ENCODE measurements around the gene CDR2L.
A peak's percentile ranks its signal among the peaks of the same experiment; 100 is the strongest.
"Not testable (repeated sequence)": the region's sequence is repeated elsewhere in the genome, so short reads cannot be mapped to it uniquely, and the experiment has no call there.

CDR2L gene

DNA sequence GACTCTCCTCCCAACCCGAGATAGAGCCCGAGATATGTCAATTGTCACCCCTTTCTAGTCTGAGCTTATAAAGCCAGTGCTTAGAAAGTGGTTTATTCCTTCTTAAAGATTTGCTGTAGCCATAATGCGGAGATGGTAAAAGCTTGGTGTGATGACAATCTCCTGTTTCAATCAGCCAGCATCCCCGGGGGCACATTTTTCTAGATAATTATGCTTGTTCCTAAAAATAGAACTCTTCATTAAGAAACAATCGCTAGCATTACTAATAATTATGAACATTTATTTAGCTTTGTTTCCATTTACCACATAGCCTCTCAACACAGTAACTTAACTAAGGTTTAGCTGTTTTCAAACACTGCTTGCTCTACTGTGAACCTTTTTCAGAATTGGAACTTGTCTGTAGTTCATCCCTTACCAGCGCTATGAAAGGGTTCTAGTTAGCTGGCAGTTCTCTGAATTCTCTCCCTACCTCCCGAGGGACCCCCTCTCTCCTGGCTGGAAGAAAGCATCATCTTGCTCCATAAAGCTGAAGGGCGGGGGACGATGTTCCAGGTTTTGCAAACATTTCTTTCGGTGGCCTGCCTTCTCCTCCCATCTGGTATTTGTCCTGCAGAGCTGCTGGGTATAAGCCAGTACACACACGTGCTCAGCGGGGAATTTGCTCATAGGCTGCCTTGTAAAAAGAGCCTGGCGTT lies 24.1 kb downstream of the CDR2L start:
- no peak for DNase-seq

- no peak for DNase-seq
Observed at GRCh38 chr17:75012096-75012345, 24.6 kb downstream of the CDR2L start.

DNA sequence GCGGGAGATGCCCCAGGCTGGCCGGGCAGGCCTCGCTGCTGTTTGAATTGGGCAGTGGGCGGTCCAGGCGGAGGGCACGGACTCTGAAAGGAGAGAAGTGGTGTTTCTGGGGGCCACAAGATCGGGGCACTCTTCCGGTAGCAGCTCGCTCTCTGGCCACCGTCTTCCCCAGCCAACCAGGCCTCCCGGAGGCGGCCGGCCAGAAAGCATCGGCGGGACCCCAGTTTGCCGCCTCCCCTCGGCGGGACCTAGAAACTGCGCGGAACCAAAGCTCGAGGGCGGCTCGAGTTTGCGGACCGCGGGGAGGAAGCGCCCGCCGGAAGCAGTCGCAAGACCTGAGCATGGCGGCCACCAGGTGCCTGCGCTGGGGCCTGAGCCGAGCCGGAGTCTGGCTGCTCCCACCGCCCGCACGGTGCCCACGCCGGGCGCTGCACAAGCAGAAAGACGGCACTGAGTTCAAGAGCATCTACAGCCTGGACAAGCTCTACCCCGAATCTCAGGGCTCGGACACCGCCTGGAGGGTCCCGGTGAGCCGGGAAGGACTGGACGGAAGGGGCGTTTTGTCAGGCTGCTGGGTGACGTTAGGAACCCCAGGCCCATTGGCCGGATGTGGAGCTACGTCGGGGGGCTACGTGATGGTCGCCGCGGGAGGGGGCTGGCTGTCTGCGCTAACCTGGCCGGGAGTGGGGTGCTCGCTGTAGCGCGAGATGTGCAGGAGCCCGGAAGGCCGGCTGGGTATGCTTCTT lies 25.1 kb downstream of the CDR2L start, which contains the start of gene MRPL58:
MRPL58 (plus strand) TSS at position 325 of the 746 bp plus-strand sequence; CDS start at position 342, 17 bp downstream.
- DNase-seq, result peak; percentile 85

DNA sequence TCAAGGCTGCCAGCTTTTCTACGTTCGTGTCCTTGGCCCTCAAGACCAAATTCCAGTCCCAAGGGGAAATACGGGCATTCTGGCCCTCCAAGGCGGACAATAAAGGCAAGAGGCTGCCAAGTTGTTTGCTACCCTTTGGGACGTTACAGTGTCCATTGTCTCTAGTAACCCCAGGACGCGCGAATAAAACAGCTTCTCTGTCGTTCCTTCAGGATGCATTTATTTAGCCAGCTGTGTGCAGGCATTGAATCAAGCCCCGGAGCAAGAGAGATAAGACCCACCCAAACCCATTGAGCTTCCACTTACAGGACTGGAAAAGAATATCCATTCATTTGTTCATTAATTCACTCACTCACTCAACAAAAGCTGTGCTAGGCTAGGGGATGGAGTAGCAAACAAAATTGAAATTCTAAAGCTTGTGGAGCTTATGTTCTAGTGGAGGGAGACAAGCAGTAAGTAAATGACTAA lies 25.7 kb downstream of the CDR2L start:
- no peak for DNase-seq

GRCh38 chr17:75019146-75019545 lies 31.7 kb downstream of the CDR2L start:
- no peak for DNase-seq

DNA sequence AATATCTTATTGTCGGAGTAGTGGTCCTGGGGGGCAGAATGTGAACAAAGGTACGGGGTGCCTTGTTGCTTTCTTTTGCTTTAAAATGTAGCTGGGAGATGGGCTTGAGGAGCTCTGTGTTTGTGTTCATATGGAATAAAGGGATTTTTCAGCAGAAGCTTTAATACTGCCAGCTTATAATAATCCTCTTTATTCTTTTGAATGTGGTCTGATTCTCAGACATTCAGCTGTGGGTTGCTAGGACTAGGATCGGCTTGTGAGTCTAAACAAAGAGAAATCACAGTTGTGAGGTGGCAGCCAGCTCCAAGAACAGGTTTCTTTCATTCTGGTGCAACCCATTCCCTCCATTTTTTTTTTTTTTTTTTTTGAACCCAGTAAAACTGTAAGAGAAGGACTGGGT lies 32.3 kb downstream of the CDR2L start:
- DNase-seq, result no peak

GRCh38 chr17:75020331-75021110 lies 33.1 kb downstream of the CDR2L start:
- DNase-seq, result no peak

DNA sequence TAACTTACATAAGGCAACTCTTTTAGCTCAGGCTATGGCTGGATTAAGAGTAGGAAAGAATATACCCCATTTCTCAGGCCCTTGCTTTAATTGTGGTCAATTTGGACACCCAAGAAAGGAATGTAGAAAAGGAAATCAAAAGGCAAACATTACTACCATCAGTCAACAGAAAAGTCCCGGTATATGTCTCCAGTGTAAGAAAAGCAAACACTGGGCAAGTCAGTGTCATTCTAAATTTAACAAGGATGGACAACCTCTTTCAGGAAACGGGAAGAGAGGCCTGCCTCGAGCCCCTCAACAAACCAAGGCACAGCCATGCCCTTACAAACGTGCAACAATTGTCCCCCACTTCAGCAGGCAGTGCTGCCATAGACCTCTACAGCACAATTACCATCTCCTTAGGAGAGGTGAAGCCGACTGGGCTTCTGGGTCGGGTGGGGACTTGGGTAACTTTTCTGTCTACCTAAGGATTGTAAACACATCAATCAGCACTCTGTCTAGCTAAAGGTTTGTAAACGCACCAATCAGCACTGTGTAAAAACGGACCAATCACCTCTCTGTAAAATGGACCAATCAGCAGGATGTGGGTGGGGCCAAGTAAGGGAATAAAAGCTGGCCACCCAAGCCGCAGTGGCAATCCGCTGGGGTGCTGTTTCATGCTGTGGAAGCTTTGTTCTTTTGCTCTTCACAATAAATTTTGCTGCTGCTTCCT lies 37.4 kb downstream of the CDR2L start:
- DNase-seq, result peak; percentile 41

DNA sequence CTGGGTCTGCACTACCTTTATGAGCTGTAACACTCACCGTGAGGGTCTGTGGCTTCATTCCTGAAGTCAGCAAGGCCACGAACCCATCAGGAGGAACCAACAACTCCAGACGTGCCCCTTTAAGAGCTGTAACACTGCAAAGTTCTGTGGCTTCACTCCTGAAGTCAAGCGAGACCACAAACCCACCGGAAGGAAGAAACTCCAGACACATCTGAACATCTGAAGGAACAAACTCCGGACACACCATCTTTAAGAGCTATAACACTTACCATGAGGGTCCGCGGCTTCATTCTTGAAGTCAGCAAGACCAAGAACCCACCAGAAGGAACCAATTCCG lies 37.9 kb downstream of the CDR2L start:
- not testable (repeated sequence) for DNase-seq

DNA sequence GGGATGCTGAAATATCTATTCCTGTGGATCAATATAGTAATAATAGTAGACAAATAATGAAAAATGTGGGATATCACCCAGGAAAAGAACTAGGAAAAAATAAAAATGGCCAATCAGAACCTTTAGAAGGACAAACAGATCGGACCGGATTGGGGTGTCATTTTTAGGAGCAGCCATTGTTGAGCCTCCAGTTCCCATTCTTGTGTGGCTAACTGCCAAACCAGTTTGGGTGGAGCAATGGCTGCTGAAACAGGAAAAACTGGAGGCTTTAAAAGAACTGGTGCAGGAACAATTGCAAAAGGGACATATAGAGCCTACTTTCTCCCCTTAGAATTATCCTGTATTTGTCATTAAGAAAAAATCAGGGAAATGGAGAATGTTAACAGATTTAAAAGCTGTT lies 39.2 kb downstream of the CDR2L start:
- not testable (repeated sequence) for DNase-seq

DNA sequence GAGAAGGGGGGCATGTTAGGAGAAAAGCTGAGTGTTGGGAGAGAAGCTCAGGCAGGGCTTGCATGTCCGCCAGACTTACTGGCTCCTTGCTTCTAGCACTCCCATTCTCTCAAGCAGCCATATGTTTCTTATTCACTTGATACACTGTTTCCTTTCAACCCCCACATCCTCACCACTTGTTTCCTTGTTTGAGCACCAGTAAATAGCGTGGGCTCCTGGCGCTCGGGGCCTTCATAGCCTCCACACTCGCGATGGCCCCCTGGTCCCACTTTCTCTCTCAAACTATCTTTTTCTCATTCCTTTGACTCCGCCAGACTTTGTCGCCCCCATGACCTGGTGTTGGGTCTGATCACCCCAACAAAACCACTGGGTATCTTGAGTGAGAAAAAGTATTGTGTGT lies 42.7 kb downstream of the CDR2L start:
- no peak for DNase-seq

DNA sequence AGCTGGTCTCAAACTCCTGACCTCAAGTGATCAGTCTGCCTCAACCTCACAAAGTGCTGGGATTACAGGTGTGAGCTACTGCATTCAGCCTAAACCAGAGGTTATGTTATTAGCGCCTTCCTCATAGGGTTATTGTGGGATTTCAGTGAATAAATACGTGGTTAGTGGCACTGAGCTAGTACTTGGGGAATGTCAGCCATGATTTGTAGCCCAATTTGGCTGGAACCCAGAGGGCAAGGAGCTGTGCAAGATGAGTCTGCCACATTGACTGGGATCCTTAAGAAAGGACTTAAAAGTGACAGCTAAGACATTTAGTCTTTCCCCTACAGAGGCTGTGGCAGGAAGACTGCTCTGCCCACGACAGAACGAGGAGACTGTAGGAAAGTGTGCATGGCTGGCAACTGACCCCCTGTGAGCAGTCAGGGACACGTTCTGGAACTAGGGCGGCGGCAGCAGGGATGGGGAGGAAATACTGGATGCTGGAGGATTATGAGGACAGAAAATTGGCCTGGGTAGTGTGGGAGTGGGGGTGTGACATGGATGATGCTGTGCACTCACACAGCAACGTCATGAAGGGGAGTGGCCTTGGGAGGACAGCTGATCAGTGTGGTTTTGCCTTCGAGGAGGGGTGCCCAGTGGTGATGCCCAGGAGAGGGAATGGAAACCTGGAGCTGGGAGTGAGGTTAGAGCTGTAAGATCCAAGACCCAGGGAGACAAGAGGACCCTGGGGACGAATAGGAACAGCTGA lies 44.7 kb downstream of the CDR2L start:
- peak; percentile 61 for DNase-seq

DNA sequence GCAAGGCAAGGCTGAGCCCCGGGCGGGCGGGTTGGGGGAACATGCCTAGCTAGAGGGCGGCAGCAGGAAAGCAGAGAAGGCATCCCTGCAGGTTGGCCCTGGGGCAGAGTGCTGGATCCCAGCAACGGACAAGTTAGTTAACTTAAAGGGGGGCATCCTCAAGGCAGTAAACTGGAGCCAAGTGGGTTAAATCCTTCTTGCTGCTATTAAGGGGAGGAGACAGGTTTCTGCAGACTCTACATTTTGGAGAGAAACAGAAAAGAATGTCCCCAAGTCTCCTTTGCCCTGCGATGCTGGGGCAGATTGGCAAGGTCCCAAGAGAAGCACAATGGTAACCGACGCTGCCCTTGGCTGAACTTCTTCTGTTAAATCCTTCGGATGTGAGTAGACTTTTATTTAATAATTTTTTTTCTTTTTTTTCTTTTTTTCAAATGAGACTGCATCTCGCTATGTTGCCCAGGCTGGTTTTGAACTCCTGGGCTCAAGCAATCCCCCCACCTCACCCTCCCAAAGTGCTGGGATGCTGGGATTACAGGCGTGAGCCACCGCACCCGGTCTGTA lies 45.4 kb downstream of the CDR2L start:
- no peak for DNase-seq

DNA sequence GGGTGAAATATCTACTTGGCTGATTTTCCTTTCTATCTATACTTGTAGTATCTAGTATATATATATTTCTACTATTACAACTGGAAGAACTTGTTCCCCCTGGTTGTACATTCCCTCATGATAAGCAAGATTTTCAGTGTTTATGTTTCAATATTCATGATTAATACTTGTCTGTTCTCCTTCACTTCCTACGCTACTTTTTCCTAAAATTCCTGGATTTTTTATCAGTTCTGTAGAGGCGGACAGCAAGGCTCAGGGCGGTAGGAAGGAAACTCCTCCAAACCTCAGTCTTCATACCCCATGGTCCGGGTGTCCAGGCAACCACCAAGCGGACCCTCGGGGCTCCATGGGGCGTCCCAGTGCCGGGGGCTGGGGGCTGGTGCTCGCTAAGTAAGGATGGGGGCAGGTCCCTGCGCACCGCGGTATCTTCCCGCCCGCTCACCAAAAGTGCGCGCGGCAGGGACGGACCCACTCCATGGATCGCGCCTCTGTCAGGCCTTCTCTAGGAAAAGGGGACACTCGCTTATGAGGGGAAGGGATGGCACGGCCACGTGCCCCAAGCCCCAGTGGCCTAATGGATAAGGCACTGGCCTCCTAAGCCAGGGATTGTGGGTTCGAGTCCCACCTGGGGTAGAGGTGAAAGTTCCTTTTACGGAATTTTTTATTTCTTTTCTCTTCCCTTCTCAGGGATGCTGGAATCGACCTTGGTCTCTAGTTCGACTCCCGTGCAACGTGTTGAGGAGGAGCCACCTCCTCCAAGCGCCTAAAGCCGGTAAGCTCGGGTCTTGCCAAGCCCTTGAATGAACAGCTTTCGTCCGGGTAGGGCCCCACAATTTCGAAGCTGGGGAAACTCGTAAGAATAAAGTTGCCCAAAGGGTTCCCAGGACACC lies 46.2 kb downstream of the CDR2L start:
- peak; percentile 87 for DNase-seq

GRCh38 chr17:75034236-75034908 lies 46.9 kb downstream of the CDR2L start:
- peak; percentile 92 for DNase-seq

DNA sequence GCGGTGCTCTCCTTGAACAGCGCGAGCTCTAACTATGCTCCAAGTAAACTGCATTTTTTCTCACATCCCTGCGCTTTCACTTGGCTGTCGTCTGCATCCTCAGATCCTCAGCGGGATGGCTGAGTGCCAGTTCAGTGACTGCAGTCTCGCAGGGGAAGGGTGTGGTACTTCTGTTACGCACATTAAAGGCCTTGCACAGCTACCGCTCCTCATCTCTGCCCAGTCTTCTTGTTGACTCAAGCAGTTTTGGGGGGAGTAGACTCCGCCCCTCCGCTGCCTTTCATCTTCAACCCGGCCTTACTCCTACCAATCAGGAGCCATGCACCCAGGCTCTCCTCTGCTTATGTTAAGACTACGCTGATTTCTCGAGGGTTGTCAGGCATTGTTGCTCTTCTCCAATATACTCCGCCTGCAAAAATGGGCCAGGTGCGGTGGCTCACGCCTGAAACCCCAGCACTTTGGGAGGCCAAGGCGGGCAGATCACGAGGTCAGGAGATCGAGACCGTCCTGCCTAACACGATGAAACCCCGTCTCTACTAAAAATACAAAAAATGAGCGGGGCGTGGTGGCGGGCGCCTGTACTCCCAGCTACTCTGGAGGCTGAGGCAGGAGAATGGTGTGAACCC lies 49.3 kb downstream of the CDR2L start:
- peak; percentile 83 for DNase-seq

- DNase-seq, result no peak
Observed at GRCh38 chr17:75039238-75039637, 51.8 kb downstream of the CDR2L start.

DNA sequence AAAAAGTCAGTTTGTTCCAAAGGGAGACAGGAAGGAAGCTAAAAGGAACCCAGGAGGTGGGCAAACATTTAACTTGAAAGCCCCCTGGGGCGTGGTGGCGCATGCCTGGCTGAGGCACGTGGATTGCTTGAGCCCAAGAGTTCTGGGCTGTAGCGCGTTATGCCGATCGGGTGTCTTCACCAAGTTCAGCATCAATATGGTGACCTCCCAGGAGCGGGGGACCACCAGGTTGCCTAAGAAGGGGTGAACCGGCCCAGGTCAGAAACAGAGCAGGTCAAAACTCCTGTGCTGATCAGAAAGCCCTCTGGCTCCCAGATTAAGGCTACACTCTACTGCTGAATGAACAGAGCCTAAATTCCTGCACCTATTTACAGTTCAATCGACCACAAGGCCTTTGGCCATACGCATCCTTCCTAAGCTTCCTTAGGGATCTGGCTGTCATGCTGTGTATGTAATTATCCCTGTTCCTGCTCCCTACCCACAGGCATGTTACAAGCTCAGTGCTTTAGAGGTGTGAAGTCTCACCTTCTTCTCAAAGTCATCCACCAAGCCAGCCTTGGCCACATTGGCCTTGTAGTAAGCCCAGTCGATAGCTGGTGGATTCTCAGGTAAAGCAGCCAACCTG lies 54.3 kb downstream of the CDR2L start:
- DNase-seq, result no peak

- not testable (repeated sequence) for DNase-seq
Observed at GRCh38 chr17:75043789-75044188, 56.4 kb downstream of the CDR2L start.

DNA sequence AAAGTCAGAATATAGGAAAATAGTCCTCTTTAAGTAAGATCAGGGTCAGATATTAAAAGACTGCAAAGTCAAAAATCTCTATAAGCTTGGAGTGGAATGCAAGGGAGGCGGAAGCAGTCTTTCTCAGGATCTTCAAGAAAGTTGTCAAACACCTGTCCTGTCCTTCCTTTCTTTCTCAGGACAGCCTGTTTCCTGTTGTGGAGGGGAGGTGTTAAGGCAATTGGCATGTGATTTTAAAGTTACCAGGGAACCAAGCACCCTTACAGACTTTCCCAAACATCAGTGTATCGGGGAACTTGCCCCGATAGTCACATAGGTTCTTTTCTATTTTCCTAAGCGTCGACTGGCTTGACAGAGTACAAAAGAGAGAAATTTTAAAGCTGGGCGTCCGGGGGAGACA lies 57.3 kb downstream of the CDR2L start:
- DNase-seq, result no peak

Measured in activated naive CD4-positive, alpha-beta T cell treated with anti-CD3 and anti-CD28 coated beads, Interleukin-2, amount 50 U/mL, for 16 hours (primary cell).